ENCODE results near the gene SLC9A5.
A peak's percentile ranks its signal among the peaks of the same experiment; 100 is the strongest.

DNA sequence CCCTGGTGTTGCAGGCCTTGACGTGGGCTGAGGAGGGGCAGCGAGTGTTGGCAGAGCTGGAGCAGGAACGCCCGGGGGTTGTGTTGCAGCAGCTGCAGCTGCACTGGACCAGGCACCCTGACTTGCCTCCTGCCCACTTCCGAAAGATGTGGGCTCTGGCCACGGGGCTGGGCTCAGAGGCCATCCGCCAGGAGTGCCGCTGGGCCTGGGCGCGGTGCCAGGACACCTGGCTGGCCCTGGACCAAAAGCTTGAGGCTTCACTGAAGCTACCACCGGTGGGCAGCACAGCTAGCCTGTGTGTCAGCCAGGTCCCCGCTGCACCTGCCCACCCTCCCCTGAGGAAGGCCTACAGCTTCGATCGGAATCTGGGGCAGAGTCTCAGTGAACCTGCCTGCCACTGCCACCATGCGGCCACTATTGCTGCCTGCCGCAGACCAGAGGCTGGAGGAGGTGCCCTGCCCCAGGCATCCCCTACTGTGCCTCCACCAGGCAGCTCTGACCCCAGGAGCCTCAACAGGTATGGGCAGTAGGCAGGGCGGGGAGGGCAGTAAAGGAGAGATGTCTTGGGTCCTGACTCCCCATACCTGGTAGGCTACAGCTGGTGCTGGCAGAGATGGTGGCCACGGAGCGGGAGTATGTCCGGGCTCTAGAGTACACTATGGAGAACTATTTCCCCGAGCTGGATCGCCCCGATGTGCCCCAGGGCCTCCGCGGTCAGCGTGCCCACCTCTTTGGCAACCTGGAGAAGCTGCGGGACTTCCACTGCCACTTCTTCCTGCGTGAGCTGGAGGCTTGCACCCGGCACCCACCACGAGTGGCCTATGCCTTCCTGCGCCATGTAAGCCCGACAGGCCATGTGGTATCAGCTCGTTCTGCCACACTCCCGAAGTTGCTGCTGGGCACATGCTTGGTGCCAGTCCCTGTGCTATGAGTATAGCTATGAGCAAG lies 36.2 kb downstream of the SLC9A5 start:
- TF ChIP-seq, protein P1, sequence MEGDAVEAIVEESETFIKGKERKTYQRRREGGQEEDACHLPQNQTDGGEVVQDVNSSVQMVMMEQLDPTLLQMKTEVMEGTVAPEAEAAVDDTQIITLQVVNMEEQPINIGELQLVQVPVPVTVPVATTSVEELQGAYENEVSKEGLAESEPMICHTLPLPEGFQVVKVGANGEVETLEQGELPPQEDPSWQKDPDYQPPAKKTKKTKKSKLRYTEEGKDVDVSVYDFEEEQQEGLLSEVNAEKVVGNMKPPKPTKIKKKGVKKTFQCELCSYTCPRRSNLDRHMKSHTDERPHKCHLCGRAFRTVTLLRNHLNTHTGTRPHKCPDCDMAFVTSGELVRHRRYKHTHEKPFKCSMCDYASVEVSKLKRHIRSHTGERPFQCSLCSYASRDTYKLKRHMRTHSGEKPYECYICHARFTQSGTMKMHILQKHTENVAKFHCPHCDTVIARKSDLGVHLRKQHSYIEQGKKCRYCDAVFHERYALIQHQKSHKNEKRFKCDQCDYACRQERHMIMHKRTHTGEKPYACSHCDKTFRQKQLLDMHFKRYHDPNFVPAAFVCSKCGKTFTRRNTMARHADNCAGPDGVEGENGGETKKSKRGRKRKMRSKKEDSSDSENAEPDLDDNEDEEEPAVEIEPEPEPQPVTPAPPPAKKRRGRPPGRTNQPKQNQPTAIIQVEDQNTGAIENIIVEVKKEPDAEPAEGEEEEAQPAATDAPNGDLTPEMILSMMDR (optimal IDR thresholded peaks at IDR 0.05 in 1 of 3, IDR thresholded peaks at IDR 0.05 in 1 of 3, conservative IDR thresholded peaks at IDR 0.05 in 1 of 3; ENCODE audit: extremely low read depth in 1 of 3, insufficient read depth in 2 of 3, low read length in 3 of 3): peak; percentile 13 to 73 (median 64)
- no peak for TF ChIP-seq EZH2 (IDR thresholded peaks at IDR 0.05; ENCODE audit: low read length)
